WI38 (cell line): ENCODE measurements around the gene SIRPG.

Experiments used
- H3K4me3 ChIP-seq: 2 replicates; pipeline ENCODE4 v1.5.1; 2011; ENCODE audit warnings: low read depth, mild to moderate bottlenecking, control low read depth, low read length
- TF ChIP-seq, protein P1 (sequence below): IDR thresholded peaks from 2 replicates; pipeline ENCODE4 v1.5.1; 2012; ENCODE audit warnings: low read depth, mild to moderate bottlenecking, control low read depth, low read length

Gene SIRPG

GRCh38 chr20:1660246-1660645 lies 2.7 kb upstream of the SIRPG start:
- no peak overlapping the region for H3K4me3 ChIP-seq
- TF ChIP-seq, protein P1, sequence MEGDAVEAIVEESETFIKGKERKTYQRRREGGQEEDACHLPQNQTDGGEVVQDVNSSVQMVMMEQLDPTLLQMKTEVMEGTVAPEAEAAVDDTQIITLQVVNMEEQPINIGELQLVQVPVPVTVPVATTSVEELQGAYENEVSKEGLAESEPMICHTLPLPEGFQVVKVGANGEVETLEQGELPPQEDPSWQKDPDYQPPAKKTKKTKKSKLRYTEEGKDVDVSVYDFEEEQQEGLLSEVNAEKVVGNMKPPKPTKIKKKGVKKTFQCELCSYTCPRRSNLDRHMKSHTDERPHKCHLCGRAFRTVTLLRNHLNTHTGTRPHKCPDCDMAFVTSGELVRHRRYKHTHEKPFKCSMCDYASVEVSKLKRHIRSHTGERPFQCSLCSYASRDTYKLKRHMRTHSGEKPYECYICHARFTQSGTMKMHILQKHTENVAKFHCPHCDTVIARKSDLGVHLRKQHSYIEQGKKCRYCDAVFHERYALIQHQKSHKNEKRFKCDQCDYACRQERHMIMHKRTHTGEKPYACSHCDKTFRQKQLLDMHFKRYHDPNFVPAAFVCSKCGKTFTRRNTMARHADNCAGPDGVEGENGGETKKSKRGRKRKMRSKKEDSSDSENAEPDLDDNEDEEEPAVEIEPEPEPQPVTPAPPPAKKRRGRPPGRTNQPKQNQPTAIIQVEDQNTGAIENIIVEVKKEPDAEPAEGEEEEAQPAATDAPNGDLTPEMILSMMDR: no peak

- H3K4me3 ChIP-seq: no peak overlapping the region
- TF ChIP-seq, protein P1: no peak
These were observed 735 bp downstream of the SIRPG start for GRCh38 chr20:1656844-1657243.

DNA sequence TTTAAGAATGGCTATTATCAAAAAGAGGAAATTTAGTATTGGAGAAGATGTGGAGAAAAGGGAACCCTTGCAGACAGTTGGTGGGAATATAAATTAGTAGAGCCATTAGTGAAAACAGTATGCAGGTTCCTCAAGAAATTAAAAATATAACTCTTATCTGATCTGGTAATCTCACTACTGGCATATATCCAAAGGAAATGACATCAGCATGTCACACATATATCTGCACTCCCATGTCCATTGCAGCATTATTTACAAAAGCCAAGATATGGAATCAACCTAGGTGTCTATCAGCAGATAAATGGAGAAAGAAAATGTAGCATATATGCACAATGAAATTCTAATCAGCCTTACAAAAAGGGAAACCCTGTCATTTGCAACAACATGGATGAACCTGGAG lies 2.6 kb downstream of the SIRPG start:
- TF ChIP-seq, protein P1: no peak
- H3K4me3 ChIP-seq: no peak overlapping the region

- TF ChIP-seq, protein P1: no peak
- H3K4me3 ChIP-seq: no peak overlapping the region
These were observed 4.6 kb downstream of the SIRPG start for GRCh38 chr20:1652960-1653359.

DNA sequence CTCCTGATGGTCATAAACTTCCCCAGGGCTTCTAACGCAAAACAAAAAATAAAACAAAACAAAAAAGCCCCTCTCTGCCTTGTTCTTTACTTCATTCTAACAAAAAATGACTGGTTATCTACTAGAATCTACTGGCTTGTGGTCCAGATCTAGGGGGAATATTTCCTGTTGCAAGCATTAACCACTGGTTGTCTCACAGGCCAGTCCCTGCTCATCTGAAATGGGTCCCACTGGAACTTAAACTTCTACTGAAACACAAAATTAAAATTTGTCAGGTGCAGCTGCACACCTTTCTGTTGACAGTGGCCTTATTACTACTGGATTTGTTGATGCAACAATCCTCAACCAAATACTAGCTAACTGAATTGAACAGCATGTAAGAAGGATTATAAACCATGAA lies 5.5 kb downstream of the SIRPG start:
- no peak overlapping the region for H3K4me3 ChIP-seq
- TF ChIP-seq, protein P1: no peak

DNA sequence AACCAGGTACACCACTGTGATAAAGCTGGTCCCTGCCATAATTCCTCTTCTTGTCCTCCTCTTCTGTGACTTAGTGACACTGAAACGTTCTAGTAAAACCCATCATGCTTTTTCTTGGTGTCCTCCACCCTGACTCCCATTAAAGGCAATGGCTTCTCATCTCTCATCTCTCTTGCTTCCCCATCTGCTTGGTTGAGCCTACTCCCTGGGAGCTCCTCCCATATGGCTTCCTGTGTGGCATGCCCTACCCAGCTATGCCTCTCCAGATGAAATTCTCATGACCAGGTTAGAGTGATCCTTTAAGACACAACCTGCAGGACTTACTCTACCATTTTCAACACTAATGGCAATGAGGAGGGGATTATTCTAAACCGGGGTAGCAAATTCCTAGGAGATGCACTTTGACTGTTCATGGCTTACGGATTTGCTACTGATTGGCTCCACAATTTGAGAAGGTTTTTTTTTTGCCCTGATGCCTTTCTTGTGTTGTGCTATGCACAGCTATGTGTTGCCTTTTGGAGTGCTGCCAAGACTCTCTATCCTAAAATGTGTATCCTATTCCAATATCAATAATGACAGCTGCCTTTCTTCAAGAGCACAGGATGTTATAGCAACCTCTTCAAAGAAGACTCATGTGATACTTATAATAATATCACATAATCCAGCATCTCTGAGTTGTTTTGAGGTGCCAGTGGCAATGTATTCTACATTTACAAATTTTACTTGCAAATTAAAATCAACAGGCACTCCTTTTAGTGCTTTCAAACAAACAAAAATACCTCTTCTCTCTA lies 6.1 kb downstream of the SIRPG start:
- no peak overlapping the region for H3K4me3 ChIP-seq
- TF ChIP-seq, protein P1: no peak

DNA sequence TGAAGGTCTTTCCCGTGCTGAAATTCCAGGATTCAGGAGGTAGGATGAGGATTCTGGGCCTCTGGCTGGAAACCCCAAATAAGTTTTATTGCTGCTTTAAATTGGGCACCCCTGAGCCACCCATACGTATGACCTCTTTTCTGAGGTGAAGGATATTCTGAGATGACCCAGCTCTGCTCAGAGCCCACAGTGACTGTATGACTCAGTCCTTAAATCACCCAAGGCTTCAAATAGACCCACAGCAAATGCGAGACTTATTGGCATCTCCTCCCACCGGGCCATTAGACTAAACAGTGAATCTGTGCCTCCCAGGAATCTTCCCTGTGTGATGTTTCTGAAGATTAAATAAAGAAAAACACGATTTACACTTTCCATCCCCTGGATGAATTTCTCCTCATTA lies 9.5 kb downstream of the SIRPG start:
- TF ChIP-seq, protein P1: no peak
- H3K4me3 ChIP-seq: no peak overlapping the region
